Right ventricle myocardium inferior (tissue), 1 donor: ENCODE data around the gene PGLYRP1. TPM values are rescaled to one million over a fixed set of nuclear protein-coding genes. Genes with fewer than 3 reads are reported as not detected.

ENCODE experiments used
- ATAC-seq: fragments of 200-7000 bp; cut with Tn5 transposase; one replicate; pipeline ENCODE4 v1.9.1; 2020; ENCODE audit warnings: mild to moderate bottlenecking, moderate library complexity
- DNase-seq: peaks from one replicate; pipeline ENCODE4 v3.0.0; 2021; ENCODE audit errors: missing footprints
- intact Hi-C: fragments of 100-400 bp; cut with DNase I; formaldehyde crosslinking; loops from one replicate; pipeline ENCODE4 v1.11.0; 2022
- total RNA-seq: library from RNA; stranded (reverse); fragmentation: NEBNext Ultra II Directional; extraction: Animal tissue kit (Norgen Biotek cat#: 25700); gene quantifications from one replicate; pipeline ENCODE4 v1.2.1, GENCODE V29; 2021
- donor health status: DM: no; HTN: yes; CAD: no; lungs with severe emphysema.

PGLYRP1 gene
- total RNA-seq, 1 donor from 2014 or later = 0.35 TPM

GRCh38 chr19:46014941-46015686, 7.7 kb downstream of the PGLYRP1 start:
- intact Hi-C loops = loop anchor here (10.0 kb wide), 1 partner anchor 110 kb away; the partner anchor contains the start of gene MYPOP
- ATAC-seq = peak; percentile 46
- peak; percentile 89 for DNase-seq

GRCh38 chr19:46014534-46014933, 8.3 kb downstream of the PGLYRP1 start:
- intact Hi-C loops = loop anchor here (10.0 kb wide), 1 partner anchor 110 kb away; the partner anchor contains the start of gene MYPOP
- DNase-seq (no peak), ATAC-seq (no peak)

GRCh38 chr19:46009530-46010510, 13.0 kb downstream of the PGLYRP1 start:
- intact Hi-C loops = loop anchor here (10.0 kb wide), 1 partner anchor 105 kb away; the partner anchor contains the start of gene MYPOP
- ATAC-seq (peak; percentile 59), DNase-seq (peak; percentile 90)

- intact Hi-C loops = no loop called here
- DNase-seq = no peak
- ATAC-seq = no peak
Observed at GRCh38 chr19:46006411-46006810, 16.4 kb downstream of the PGLYRP1 start.

GRCh38 chr19:46002678-46003275, 20.1 kb downstream of the PGLYRP1 start:
- intact Hi-C loops = no loop called here
- ATAC-seq = no peak

GRCh38 chr19:46000491-46001246, 22.2 kb downstream of the PGLYRP1 start:
- DNase-seq (peak; percentile 67), ATAC-seq (no peak)
- intact Hi-C loops = no loop called here

More at GRCh38 chr19:46002678-46003275, 20.1 kb downstream of the PGLYRP1 start:
- DNase-seq = no peak

GRCh38 chr19:45999653-46000121, 23.2 kb downstream of the PGLYRP1 start:
- ATAC-seq = no peak
- peak; percentile 66 for DNase-seq
- intact Hi-C loops = loop anchor here (10.0 kb wide), 1 partner anchor 65 kb away; no protein-coding TSS in a partner anchor

GRCh38 chr19:45998834-45999233, 24.0 kb downstream of the PGLYRP1 start:
- intact Hi-C loops = loop anchor here (10.0 kb wide), 1 partner anchor 64 kb away; no protein-coding TSS in a partner anchor
- DNase-seq (no peak), ATAC-seq (no peak)

- intact Hi-C loops = loop anchor here (10.0 kb wide), 1 partner anchor 62 kb away; no protein-coding TSS in a partner anchor
- DNase-seq (no peak), ATAC-seq (no peak)
Observed at GRCh38 chr19:45996933-45997332, 25.9 kb downstream of the PGLYRP1 start.

GRCh38 chr19:45995715-45996385, 27.0 kb downstream of the PGLYRP1 start:
- ATAC-seq = no peak
- intact Hi-C loops = loop anchor here (1.0 to 10.0 kb wide), 2 partner anchors 61 to 110 kb away; partner anchors contain the start of gene IRF2BP1
- DNase-seq = no peak

GRCh38 chr19:45994998-45995714, 27.7 kb downstream of the PGLYRP1 start, which contains the start of gene CCDC61:
Gene CCDC61 (plus strand): TSS chr19:45995467. CDS start chr19:46003019, 7,552 bp downstream.
- ATAC-seq (peak; percentile 99), DNase-seq (peak; percentile 97)
- intact Hi-C loops = loop anchor here (1.0 to 10.0 kb wide), 2 partner anchors 60 to 109 kb away; partner anchors contain the start of gene IRF2BP1

- intact Hi-C loops = loop anchor here (10.0 kb wide), 1 partner anchor 60 kb away; no protein-coding TSS in a partner anchor
- DNase-seq = no peak
- peak; percentile 0 for ATAC-seq
Observed at GRCh38 chr19:45994456-45994997, 28.3 kb downstream of the PGLYRP1 start.

- DNase-seq (no peak), ATAC-seq (no peak)
- intact Hi-C loops = loop anchor here (10.0 kb wide), 1 partner anchor 55 kb away; no protein-coding TSS in a partner anchor
Observed at GRCh38 chr19:45990113-45990728, 32.6 kb downstream of the PGLYRP1 start.

GRCh38 chr19:45985321-45985720, 37.5 kb downstream of the PGLYRP1 start:
- DNase-seq (no peak), ATAC-seq (no peak)
- intact Hi-C loops = no loop called here

- ATAC-seq = no peak
- intact Hi-C loops = no loop called here
- no peak for DNase-seq
Observed at GRCh38 chr19:45981350-45981749, 41.5 kb downstream of the PGLYRP1 start.

GRCh38 chr19:45978156-45978555, 44.7 kb downstream of the PGLYRP1 start:
- intact Hi-C loops = no loop called here
- ATAC-seq (no peak), DNase-seq (no peak)
